Left lung (tissue), 10 donors: ENCODE results near the gene OPCML. TPM values are rescaled to one million over a fixed set of nuclear protein-coding genes. Genes with fewer than 3 reads are reported as not detected.

ENCODE experiments used
- ATAC-seq: fragments of 200-7000 bp; cut with Tn5 transposase; one replicate; pipeline ENCODE4 v1.9.1; 2020; ENCODE audit warnings: moderate library complexity
- DNase-seq, 4 donors: peaks; one replicate each; pipeline ENCODE4 v3.0.0-alpha.2; 2013 to 2020
- H3K27ac ChIP-seq, 2 donors: fragments of 200-600 bp; sonication (generic) in 1 of 2; one replicate each; pipeline versions ENCODE4 v1.5.0 to v1.8.0; 2020 to 2021
- H3K27me3 ChIP-seq, 2 donors: fragments of 200-600 bp; sonication (generic) in 1 of 2; one replicate each; pipeline versions ENCODE4 v1.5.0 to v1.8.0; 2020 to 2021
- H3K36me3 ChIP-seq, 2 donors: fragments of 200-600 bp; sonication (generic) in 1 of 2; one replicate each; pipeline versions ENCODE4 v1.5.0 to v1.8.0; 2020 to 2021
- H3K4me1 ChIP-seq, 2 donors: fragments of 200-600 bp; one replicate each; pipeline ENCODE4 v1.8.0; 2021
- H3K4me3 ChIP-seq, 2 donors: fragments of 200-600 bp; sonication (generic) in 1 of 2; one replicate each; pipeline versions ENCODE4 v1.5.0 to v1.8.0; 2020 to 2021; ENCODE audit warnings: mild to moderate bottlenecking in 1 of 2
- H3K9me3 ChIP-seq, 2 donors: fragments of 200-600 bp; sonication (generic) in 1 of 2; one replicate each; pipeline versions ENCODE4 v1.5.0 to v1.8.0; 2020 to 2021
- CTCF ChIP-seq, 2 donors: fragments of 200-600 bp; sonication (generic) in 1 of 2; IDR thresholded peaks; one replicate each; pipeline versions ENCODE4 v1.5.0 to v1.8.0; 2021; ENCODE audit warnings: antibody characterized with exemption in 2 of 2
- intact Hi-C, 2 donors: fragments of 100-400 bp; cut with DNase I; formaldehyde crosslinking; loops; one replicate each; pipeline versions ENCODE4 v1.11.2 to v1.14.2; 2022
- polyA plus RNA-seq, 6 donors: library from polyadenylated mRNA; unstranded; fragments of 120-200 nt; gene quantifications; one replicate each; pipeline ENCODE4 v1.2.1, GENCODE V29; 2013; ENCODE audit not compliant: insufficient read length in 6 of 6
- total RNA-seq, 2 donors: library from RNA; stranded (reverse); fragmentation: NEBNext Ultra II Directional; extraction: Animal tissue kit (Norgen Biotek cat#: 25700); gene quantifications; one replicate each; pipeline ENCODE4 v1.2.1, GENCODE V29; 2021
- donor health status: DM: no; HTN: yes; CAD: no.
- donor health status: DM: no; HTN: no; CAD: no.

The OPCML gene
- total and polyA plus RNA-seq, 8 donors: 0.98 to 5.3 (median 1.9) TPM; not detected in 2

GRCh38 chr11:133530501-133530835 is 1.8 kb downstream of the OPCML start:
- no peaks in the 10 kb centered on the region for H3K4me1 ChIP-seq
- H3K36me3 ChIP-seq: no peaks in the 10 kb centered on the region
- H3K9me3 ChIP-seq: no peaks in the 10 kb centered on the region
- no peak for DNase-seq
- no peak overlapping the region for H3K4me3 ChIP-seq
- TF ChIP-seq CTCF (IDR thresholded peaks at IDR 0.05): no peak
- peaks cover 11 to 70% of the 10 kb centered on the region in 2 donors for H3K27me3 ChIP-seq
- no peak for ATAC-seq
- H3K27ac ChIP-seq: no peak overlapping the region
- intact Hi-C loops: no loop called here

GRCh38 chr11:133529807-133530500 is 2.3 kb downstream of the OPCML start:
- intact Hi-C loops: no loop called here
- H3K36me3 ChIP-seq: no peaks in the 10 kb centered on the region
- no peak overlapping the region for H3K4me3 ChIP-seq
- no peak overlapping the region for H3K27ac ChIP-seq
- no peak for TF ChIP-seq CTCF (IDR thresholded peaks at IDR 0.05)
- H3K27me3 ChIP-seq: peaks cover 11 to 67% of the 10 kb centered on the region in 2 donors
- DNase-seq: no peak
- no peaks in the 10 kb centered on the region for H3K9me3 ChIP-seq
- ATAC-seq: no peak
- no peaks in the 10 kb centered on the region for H3K4me1 ChIP-seq

- Histone ChIP-seq H3K36me3 (no peaks in the 10 kb centered on the region), H3K4me3 (no peak overlapping the region), H3K27me3 (peaks cover 7 to 37% of the 10 kb centered on the region in 2 donors), H3K27ac (no peak overlapping the region), H3K4me1 (no peaks in the 10 kb centered on the region), H3K9me3 (no peaks in the 10 kb centered on the region)
- DNase-seq: no peak
- TF ChIP-seq CTCF (IDR thresholded peaks at IDR 0.05): no peak
- intact Hi-C loops: no loop called here
- ATAC-seq: no peak
Measured at GRCh38 chr11:133526790-133527189, 5.5 kb downstream of the OPCML start.

- no peaks in the 10 kb centered on the region for H3K4me1 ChIP-seq
- no peaks in the 10 kb centered on the region for H3K36me3 ChIP-seq
- no peak for TF ChIP-seq CTCF (IDR thresholded peaks at IDR 0.05)
- H3K9me3 ChIP-seq: no peaks in the 10 kb centered on the region
- no peak for DNase-seq
- ATAC-seq: no peak
- peaks cover 6 to 29% of the 10 kb centered on the region in 2 donors for H3K27me3 ChIP-seq
- no peak overlapping the region for H3K27ac ChIP-seq
- intact Hi-C loops: no loop called here
- H3K4me3 ChIP-seq: no peak overlapping the region
Measured at GRCh38 chr11:133525976-133526375, 6.3 kb downstream of the OPCML start.

- DNase-seq (no peak), ATAC-seq (no peak)
- Histone ChIP-seq H3K9me3 (no peaks in the 10 kb centered on the region), H3K4me1 (no peaks in the 10 kb centered on the region), H3K27me3 (peaks cover 0 to 14% of the 10 kb centered on the region in 2 donors), H3K4me3 (no peak overlapping the region), H3K27ac (no peak overlapping the region), H3K36me3 (no peaks in the 10 kb centered on the region)
- no peak for TF ChIP-seq CTCF (IDR thresholded peaks at IDR 0.05)
- intact Hi-C loops: no loop called here
Measured at GRCh38 chr11:133524488-133524887, 7.8 kb downstream of the OPCML start.
